WERI-Rb-1 (cell line): ENCODE measurements around the gene PPP2R2B.

Experiments
- DNase-seq: peaks from one replicate; pipeline ENCODE4 v3.0.0-alpha.2; 2020
- H3K27ac ChIP-seq: fragments of 250-450 bp; sonication (Bioruptor Pico); 2 replicates; pipeline ENCODE4 v1.5.1; 2020; ENCODE audit warnings: mild to moderate bottlenecking, moderate library complexity
- H3K27me3 ChIP-seq: fragments of 250-450 bp; sonication (Bioruptor Pico); 2 replicates; pipeline ENCODE4 v1.5.1; 2021; ENCODE audit warnings: mild to moderate bottlenecking, low read depth, moderate library complexity; ENCODE audit not compliant: insufficient read depth, severe bottlenecking
- H3K36me3 ChIP-seq: fragments of 250-450 bp; sonication (Bioruptor Pico); 2 replicates; pipeline ENCODE4 v1.5.1; 2020; ENCODE audit warnings: mild to moderate bottlenecking, moderate library complexity
- H3K4me3 ChIP-seq: 2 replicates; pipeline ENCODE4 v1.5.1; 2011; ENCODE audit warnings: low read depth, mild to moderate bottlenecking, control low read depth, low read length
- H3K9me3 ChIP-seq: fragments of 250-450 bp; sonication (Bioruptor Pico); 2 replicates; pipeline ENCODE4 v1.5.1; 2021; ENCODE audit warnings: mild to moderate bottlenecking, moderate library complexity; ENCODE audit not compliant: severe bottlenecking
- TF ChIP-seq, protein P1 (sequence below): IDR thresholded peaks from 2 replicates; pipeline ENCODE4 v1.5.1; 2011; ENCODE audit warnings: low read depth, mild to moderate bottlenecking, control low read depth, inconsistent platforms, low read length

Gene PPP2R2B

GRCh38 chr5:146690880-146691355 lies 187.6 kb downstream of the PPP2R2B start:
- no peaks in the 10 kb centered on the region for H3K27me3 ChIP-seq
- H3K27ac ChIP-seq, result no peak overlapping the region
- peak; percentile 7 for DNase-seq
- TF ChIP-seq, protein P1, sequence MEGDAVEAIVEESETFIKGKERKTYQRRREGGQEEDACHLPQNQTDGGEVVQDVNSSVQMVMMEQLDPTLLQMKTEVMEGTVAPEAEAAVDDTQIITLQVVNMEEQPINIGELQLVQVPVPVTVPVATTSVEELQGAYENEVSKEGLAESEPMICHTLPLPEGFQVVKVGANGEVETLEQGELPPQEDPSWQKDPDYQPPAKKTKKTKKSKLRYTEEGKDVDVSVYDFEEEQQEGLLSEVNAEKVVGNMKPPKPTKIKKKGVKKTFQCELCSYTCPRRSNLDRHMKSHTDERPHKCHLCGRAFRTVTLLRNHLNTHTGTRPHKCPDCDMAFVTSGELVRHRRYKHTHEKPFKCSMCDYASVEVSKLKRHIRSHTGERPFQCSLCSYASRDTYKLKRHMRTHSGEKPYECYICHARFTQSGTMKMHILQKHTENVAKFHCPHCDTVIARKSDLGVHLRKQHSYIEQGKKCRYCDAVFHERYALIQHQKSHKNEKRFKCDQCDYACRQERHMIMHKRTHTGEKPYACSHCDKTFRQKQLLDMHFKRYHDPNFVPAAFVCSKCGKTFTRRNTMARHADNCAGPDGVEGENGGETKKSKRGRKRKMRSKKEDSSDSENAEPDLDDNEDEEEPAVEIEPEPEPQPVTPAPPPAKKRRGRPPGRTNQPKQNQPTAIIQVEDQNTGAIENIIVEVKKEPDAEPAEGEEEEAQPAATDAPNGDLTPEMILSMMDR, result no peak
- no peaks in the 10 kb centered on the region for H3K36me3 ChIP-seq
- H3K9me3 ChIP-seq, result peaks cover 4% of the 10 kb centered on the region
- no peak overlapping the region for H3K4me3 ChIP-seq

- TF ChIP-seq, protein P1, result no peak
- Histone ChIP-seq H3K27ac (no peak overlapping the region), H3K9me3 (peaks cover 4% of the 10 kb centered on the region), H3K4me3 (no peak overlapping the region), H3K36me3 (no peaks in the 10 kb centered on the region), H3K27me3 (no peaks in the 10 kb centered on the region)
- DNase-seq, result no peak
These were observed 190.9 kb downstream of the PPP2R2B start for GRCh38 chr5:146687630-146688029.

DNA sequence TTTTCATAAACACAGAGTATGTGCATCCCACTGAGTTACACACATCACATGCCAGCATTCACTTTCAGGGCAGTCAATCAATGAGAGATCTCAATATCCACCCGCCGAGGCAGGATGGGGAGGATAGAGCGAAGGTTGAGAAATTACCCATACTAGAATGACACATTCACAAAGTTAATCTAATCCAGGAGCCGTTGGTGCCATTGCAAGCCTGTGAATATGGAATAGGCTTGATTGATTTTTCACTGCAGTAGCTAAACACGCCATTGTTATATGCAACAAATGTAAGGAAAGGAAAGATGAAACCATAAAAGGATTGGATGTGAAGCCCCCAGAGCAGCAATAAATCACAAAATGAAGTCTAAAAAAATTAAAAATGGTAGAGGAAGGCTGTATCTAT lies 194.7 kb downstream of the PPP2R2B start:
- no peak overlapping the region for H3K27ac ChIP-seq
- H3K4me3 ChIP-seq, result no peak overlapping the region
- DNase-seq, result no peak
- H3K27me3 ChIP-seq, result no peaks in the 10 kb centered on the region
- H3K36me3 ChIP-seq, result no peaks in the 10 kb centered on the region
- TF ChIP-seq, protein P1, result no peak
- H3K9me3 ChIP-seq, result no peaks in the 10 kb centered on the region

DNA sequence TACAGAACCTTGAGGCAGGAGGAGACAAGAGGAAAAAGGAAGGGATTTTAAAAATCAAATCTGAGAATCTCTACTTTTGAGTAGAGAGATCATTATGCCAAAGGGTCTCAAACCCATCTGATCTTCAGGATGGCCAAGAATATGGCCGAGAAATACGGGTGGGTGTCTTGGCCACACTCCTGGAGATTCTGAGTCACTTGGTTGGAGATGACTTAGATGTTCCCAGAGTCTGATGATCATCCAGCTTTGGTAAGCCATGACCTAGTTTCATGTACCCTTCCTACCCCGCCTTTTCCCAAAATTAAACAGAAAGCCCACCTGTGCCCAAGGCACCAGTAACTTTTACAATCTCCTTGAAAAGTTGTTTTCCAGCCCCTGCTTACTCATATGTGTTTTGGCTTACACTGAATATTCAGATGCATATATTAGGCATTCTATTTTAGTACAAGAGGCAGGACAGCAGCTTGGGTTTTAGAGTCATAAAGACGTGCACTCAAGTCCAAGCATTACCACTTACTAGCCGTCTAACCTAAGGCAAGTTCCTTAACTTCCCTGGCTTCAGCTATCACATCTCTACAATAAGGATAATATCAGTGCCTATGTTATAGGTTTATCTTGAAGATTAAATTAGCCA lies 195.5 kb downstream of the PPP2R2B start:
- Histone ChIP-seq H3K36me3 (no peaks in the 10 kb centered on the region), H3K4me3 (no peak overlapping the region), H3K27ac (no peak overlapping the region), H3K9me3 (no peaks in the 10 kb centered on the region), H3K27me3 (no peaks in the 10 kb centered on the region)
- TF ChIP-seq, protein P1, result no peak
- no peak for DNase-seq

DNA sequence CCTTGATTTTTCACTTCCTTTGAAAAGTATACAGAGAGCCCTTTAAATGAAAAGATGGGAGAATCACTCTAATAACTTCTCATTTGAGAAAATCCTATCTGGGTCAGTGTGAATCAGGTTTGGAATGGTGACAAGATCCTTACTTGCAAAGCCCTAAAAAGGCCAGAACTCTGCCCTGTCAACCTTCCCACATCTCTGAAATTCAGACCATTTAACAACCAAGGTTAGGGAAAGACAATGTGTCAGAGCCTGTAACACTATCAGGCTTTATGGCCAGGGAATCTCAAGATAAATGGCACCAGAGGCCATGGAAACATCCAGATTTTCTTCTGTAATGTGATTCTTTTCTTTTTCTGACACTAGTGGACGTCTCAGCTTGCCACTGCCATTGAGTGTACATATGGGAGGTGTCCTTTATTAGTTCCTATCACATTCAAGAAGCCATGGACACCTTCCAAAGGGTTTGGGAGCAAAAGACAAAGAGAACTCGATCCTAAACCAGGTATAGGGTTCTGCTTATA lies 196.9 kb downstream of the PPP2R2B start:
- no peak overlapping the region for H3K4me3 ChIP-seq
- H3K36me3 ChIP-seq, result no peaks in the 10 kb centered on the region
- DNase-seq, result no peak
- TF ChIP-seq, protein P1, result no peak
- no peaks in the 10 kb centered on the region for H3K27me3 ChIP-seq
- H3K9me3 ChIP-seq, result no peaks in the 10 kb centered on the region
- no peak overlapping the region for H3K27ac ChIP-seq
